Neural progenitor cell (in vitro differentiated cells): ENCODE data around the gene CST9. TPM values are rescaled to one million over a fixed set of nuclear protein-coding genes. Genes with fewer than 3 reads are reported as not detected.
"Not testable (repeated sequence)": the region's sequence is repeated elsewhere in the genome, so short reads cannot be mapped to it uniquely, and the experiment has no call there.

ENCODE experiments used
- DNase-seq: peaks from one replicate; pipeline ENCODE4 v3.0.0-alpha.2; 2016; ENCODE audit warnings: low spot score
- H2AFZ ChIP-seq: fragments of 200-600 bp; sonication (generic); replicated peaks from 2 replicates; pipeline ENCODE4 v1.6.1; 2016; ENCODE audit warnings: antibody characterized with exemption
- H3F3A ChIP-seq: fragments of 200-600 bp; sonication (generic); 2 replicates; pipeline ENCODE4 v1.6.1; 2016; ENCODE audit warnings: antibody characterized with exemption, low read depth
- H3K27ac ChIP-seq: fragments of 200-600 bp; sonication (generic); 2 replicates; pipeline ENCODE4 v1.5.1; 2016; ENCODE audit warnings: mild to moderate bottlenecking
- H3K27me3 ChIP-seq: fragments of 200-600 bp; sonication (generic); 2 replicates; pipeline ENCODE4 v1.6.1; 2016; ENCODE audit warnings: mild to moderate bottlenecking, moderate library complexity
- H3K36me3 ChIP-seq: fragments of 200-600 bp; sonication (generic); 2 replicates; pipeline ENCODE4 v1.5.1; 2016
- H3K4me1 ChIP-seq: fragments of 200-600 bp; sonication (generic); 2 replicates; pipeline ENCODE4 v1.6.1; 2016; ENCODE audit warnings: mixed run types
- H3K4me2 ChIP-seq: fragments of 200-600 bp; sonication (generic); 2 replicates; pipeline ENCODE4 v1.6.1; 2016
- H3K4me3 ChIP-seq: fragments of 200-600 bp; sonication (generic); 2 replicates; pipeline ENCODE4 v1.5.1; 2016
- H3K79me2 ChIP-seq: fragments of 200-600 bp; sonication (generic); 2 replicates; pipeline ENCODE4 v1.6.1; 2016; ENCODE audit warnings: low read depth
- H3K9ac ChIP-seq: fragments of 200-600 bp; sonication (generic); 2 replicates; pipeline ENCODE4 v1.6.1; 2016
- H3K9me3 ChIP-seq: fragments of 200-600 bp; sonication (generic); 2 replicates; pipeline ENCODE4 v1.5.1; 2016; ENCODE audit warnings: low read depth
- H4K20me1 ChIP-seq: fragments of 200-600 bp; sonication (generic); 2 replicates; pipeline ENCODE4 v1.6.1; 2016; ENCODE audit warnings: low read depth
- H3K27ac Mint-ChIP-seq: 3 replicates; pipeline ENCODE4 v1.8.0; 2021; ENCODE audit warnings: mixed read lengths
- H3K27me3 Mint-ChIP-seq: 2 replicates; pipeline ENCODE4 v1.8.0; 2022; ENCODE audit warnings: low read depth, mild to moderate bottlenecking, inconsistent platforms, moderate library complexity, mixed read lengths; ENCODE audit not compliant: insufficient read depth
- H3K36me3 Mint-ChIP-seq: 3 replicates; pipeline ENCODE4 v1.8.0; 2021; ENCODE audit warnings: mixed read lengths
- H3K4me1 Mint-ChIP-seq: 3 replicates; pipeline ENCODE4 v1.8.0; 2021; ENCODE audit warnings: mixed read lengths
- H3K4me3 Mint-ChIP-seq: 3 replicates; pipeline ENCODE4 v1.8.0; 2021; ENCODE audit warnings: mild to moderate bottlenecking, moderate library complexity, mixed read lengths
- H3K9me3 Mint-ChIP-seq: 3 replicates; pipeline ENCODE4 v1.8.0; 2020; ENCODE audit warnings: mixed read lengths
- EZH2 ChIP-seq: fragments of 200-600 bp; sonication (generic); IDR thresholded peaks from 2 replicates; pipeline ENCODE4 v1.6.1; 2017; ENCODE audit warnings: antibody characterized with exemption, mild to moderate bottlenecking, moderate library complexity
- EZH2phosphoT487 ChIP-seq: fragments of 200-600 bp; sonication (generic); IDR thresholded peaks from 2 replicates; pipeline ENCODE4 v1.6.1; 2017; ENCODE audit warnings: antibody characterized with exemption
- total RNA-seq: library from RNA; depleted of rRNA; stranded (reverse); fragments of >200 nt; gene quantifications from 2 replicates; pipeline ENCODE4 v1.2.3, GENCODE V29; 2015; ENCODE audit warnings: low replicate concordance
- TF ChIP-seq, protein P1 (sequence below): fragments of 200-600 bp; sonication (generic); IDR thresholded peaks from 2 replicates; pipeline ENCODE4 v1.5.1; 2017; ENCODE audit warnings: antibody characterized with exemption, mild to moderate bottlenecking

Gene CST9
- total RNA-seq, 1 donor from 2014 or later, result not detected

DNA sequence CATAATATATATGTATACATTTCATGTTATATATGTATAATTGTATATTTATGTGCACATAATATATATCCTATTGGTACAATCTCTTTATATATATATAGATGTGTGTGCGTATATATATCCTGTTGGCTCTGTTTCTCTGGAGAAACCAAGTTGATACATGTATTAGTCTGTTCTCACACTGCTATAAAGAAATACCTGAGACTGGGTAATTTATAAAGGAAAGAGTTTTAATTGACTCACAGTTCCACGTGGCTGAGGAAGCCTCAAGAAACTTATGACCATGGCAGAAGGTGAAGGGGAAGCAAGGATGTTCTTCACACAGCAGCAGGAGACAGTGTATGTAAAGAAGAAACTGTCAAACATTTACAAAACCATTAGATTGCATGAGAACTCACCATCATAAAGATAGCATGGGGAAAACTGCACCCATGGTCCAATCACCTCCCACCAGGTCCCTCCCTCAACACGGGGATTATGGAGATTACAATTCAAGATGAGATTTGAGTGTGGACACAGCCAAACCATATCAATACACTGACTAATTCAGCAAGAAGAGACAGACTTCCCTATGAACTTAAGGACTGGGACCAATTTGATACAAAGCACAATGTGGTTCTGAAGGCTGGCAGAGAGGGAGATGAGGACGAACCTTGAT lies 18.1 kb upstream of the CST9 start:
- H3K4me1 Mint-ChIP-seq, result peaks cover 9% of the 10 kb centered on the region
- H3K27ac ChIP-seq, result no peak overlapping the region
- H3K27me3 ChIP-seq, result no peaks in the 10 kb centered on the region
- H3K27ac Mint-ChIP-seq, result no peak overlapping the region
- H4K20me1 ChIP-seq, result no peaks in the 10 kb centered on the region
- H3K27me3 Mint-ChIP-seq, result peaks cover 6% of the 10 kb centered on the region
- no peak overlapping the region for H3K4me3 ChIP-seq
- H3K9me3 Mint-ChIP-seq, result peaks cover 8% of the 10 kb centered on the region
- H3K36me3 Mint-ChIP-seq, result peaks cover 3% of the 10 kb centered on the region
- no peak overlapping the region for H2AFZ ChIP-seq
- no peak for TF ChIP-seq EZH2
- TF ChIP-seq EZH2phosphoT487, result no peak
- no peaks in the 10 kb centered on the region for H3K79me2 ChIP-seq
- H3K4me1 ChIP-seq, result no peaks in the 10 kb centered on the region
- no peaks in the 10 kb centered on the region for H3K36me3 ChIP-seq
- no peak overlapping the region for H3K9ac ChIP-seq
- no peak for DNase-seq
- H3F3A ChIP-seq, result no peaks in the 10 kb centered on the region
- no peaks in the 10 kb centered on the region for H3K9me3 ChIP-seq
- no peak overlapping the region for H3K4me3 Mint-ChIP-seq
- no peak overlapping the region for H3K4me2 ChIP-seq

DNA sequence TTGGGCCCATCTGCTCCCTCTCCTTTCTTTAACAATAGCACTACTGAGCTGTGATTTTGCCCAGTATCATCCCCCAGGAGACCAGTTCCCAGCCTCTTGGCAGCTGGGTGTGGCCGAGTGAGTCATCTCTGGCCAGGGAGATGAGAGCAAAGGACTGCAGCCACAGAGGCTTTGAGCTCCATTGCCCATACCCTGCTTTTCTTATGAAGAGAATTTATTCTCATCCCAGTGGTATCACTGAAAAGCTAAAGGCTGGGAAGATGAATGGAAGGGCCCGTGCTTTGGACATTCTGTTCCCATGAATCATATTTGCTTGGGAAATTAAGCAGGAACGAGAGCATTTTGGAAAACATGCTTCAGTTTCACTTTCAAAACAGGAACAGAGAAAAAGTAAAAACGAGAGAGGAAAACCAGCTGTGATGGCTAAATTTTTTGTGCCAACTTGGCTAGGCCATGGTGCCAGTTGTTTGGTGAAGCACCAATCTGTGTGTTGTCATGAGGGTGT lies 17.2 kb upstream of the CST9 start:
- peaks cover 9% of the 10 kb centered on the region for H3K9me3 Mint-ChIP-seq
- H3K79me2 ChIP-seq, result no peaks in the 10 kb centered on the region
- H3K9me3 ChIP-seq, result no peaks in the 10 kb centered on the region
- TF ChIP-seq EZH2 (no peak), EZH2phosphoT487 (no peak)
- TF ChIP-seq, protein P1, sequence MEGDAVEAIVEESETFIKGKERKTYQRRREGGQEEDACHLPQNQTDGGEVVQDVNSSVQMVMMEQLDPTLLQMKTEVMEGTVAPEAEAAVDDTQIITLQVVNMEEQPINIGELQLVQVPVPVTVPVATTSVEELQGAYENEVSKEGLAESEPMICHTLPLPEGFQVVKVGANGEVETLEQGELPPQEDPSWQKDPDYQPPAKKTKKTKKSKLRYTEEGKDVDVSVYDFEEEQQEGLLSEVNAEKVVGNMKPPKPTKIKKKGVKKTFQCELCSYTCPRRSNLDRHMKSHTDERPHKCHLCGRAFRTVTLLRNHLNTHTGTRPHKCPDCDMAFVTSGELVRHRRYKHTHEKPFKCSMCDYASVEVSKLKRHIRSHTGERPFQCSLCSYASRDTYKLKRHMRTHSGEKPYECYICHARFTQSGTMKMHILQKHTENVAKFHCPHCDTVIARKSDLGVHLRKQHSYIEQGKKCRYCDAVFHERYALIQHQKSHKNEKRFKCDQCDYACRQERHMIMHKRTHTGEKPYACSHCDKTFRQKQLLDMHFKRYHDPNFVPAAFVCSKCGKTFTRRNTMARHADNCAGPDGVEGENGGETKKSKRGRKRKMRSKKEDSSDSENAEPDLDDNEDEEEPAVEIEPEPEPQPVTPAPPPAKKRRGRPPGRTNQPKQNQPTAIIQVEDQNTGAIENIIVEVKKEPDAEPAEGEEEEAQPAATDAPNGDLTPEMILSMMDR, result no peak
- no peaks in the 10 kb centered on the region for H3K36me3 Mint-ChIP-seq
- no peaks in the 10 kb centered on the region for H3F3A ChIP-seq
- H3K4me1 ChIP-seq, result no peaks in the 10 kb centered on the region
- H3K27me3 Mint-ChIP-seq, result peaks cover 6% of the 10 kb centered on the region
- no peak overlapping the region for H3K4me3 ChIP-seq
- no peaks in the 10 kb centered on the region for H3K27me3 ChIP-seq
- no peaks in the 10 kb centered on the region for H4K20me1 ChIP-seq
- no peak overlapping the region for H3K4me2 ChIP-seq
- no peak overlapping the region for H3K4me3 Mint-ChIP-seq
- no peak for DNase-seq
- H3K27ac Mint-ChIP-seq, result no peak overlapping the region
- no peak overlapping the region for H3K9ac ChIP-seq
- H2AFZ ChIP-seq, result no peak overlapping the region
- H3K36me3 ChIP-seq, result no peaks in the 10 kb centered on the region
- peaks cover 7% of the 10 kb centered on the region for H3K4me1 Mint-ChIP-seq
- H3K27ac ChIP-seq, result no peak overlapping the region

DNA sequence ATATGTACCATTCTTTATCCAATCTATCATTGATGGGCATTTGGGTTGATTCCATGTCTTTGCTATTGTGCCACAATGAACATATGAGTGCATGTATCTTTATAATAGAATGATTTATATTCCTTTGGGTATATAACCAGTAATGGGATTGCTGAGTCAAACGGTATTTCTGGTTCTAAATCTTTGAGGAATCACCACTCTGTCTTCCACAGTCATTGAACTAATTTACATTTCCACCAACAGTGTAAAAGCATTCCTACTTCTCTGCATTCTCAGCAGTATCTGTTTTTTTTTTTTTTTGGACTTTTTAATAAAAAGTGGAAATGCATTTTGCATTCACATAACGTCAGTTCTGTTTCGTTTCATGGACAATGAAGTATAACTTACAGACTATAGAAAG lies 16.7 kb upstream of the CST9 start:
- H4K20me1 ChIP-seq, H2AFZ ChIP-seq, H3K27ac ChIP-seq, H3K4me2 ChIP-seq, H3K9me3 Mint-ChIP-seq, H3K4me1 Mint-ChIP-seq, H3K4me1 ChIP-seq, H3K27ac Mint-ChIP-seq, H3K9ac ChIP-seq, H3K27me3 Mint-ChIP-seq, DNase-seq, H3K27me3 ChIP-seq, H3K4me3 Mint-ChIP-seq, H3K4me3 ChIP-seq, H3F3A ChIP-seq, H3K36me3 Mint-ChIP-seq, H3K79me2 ChIP-seq, H3K36me3 ChIP-seq, H3K9me3 ChIP-seq: not testable (repeated sequence)

DNA sequence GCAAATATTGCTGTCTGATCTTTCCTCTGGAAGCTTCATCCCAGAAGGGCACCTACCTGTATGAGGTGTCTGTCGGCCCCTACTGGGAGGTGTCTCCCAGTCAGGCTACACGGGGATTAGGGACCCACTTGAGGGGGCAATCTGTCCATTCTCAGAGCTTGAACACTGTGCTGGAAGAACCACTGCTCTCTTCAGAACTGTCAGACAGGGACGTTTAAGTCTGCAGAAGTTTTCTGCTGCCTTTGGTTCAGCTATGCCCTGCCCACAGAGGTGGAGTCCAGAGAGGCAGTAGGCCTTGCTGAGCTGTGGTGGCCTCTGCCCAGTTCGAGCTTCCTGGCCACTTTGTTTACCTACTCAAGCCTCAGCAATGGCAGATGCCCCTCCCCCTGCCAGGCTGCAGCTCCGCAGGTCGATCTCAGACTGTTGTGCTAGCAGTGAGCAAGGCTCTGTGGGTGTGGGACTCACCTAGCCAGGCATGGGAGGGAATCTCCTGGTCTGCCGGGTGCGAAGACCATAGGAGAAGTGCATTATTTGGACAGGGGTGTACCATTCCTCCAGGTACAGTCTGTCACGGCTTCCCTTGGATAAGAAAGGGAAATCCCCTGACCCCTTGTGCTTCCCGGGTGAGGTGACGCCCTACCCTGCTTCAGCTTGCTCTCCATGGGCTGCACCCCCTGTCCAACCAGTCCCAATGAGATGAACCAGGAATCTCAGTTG lies 15.1 kb upstream of the CST9 start:
- not testable (repeated sequence) for H3F3A ChIP-seq, H3K9me3 Mint-ChIP-seq, H3K79me2 ChIP-seq, H3K4me1 ChIP-seq, H3K27ac ChIP-seq, H3K27ac Mint-ChIP-seq, H3K9me3 ChIP-seq, H3K27me3 ChIP-seq, H3K36me3 ChIP-seq, H3K4me2 ChIP-seq, H3K4me3 ChIP-seq, H3K4me1 Mint-ChIP-seq, H3K36me3 Mint-ChIP-seq, H4K20me1 ChIP-seq, DNase-seq, H3K27me3 Mint-ChIP-seq, H3K4me3 Mint-ChIP-seq, H3K9ac ChIP-seq
- H2AFZ ChIP-seq, result peak overlapping the region; percentile 76
